K562 (cell line): ENCODE measurements around the gene SLC1A2. TPM values are rescaled to one million over a fixed set of nuclear protein-coding genes. Genes with fewer than 3 reads are reported as not detected.

Experiments used
- ATAC-seq: fragments of 200-7000 bp; cut with Tn5 transposase; 3 replicates; pipeline ENCODE4 v1.9.1; 2020; ENCODE audit warnings: moderate library complexity
- BruUV-seq: library from RNA; stranded (reverse); fragments of 400-500 nt; replicated peaks from 2 replicates; lab custom pipeline; 2021; lab: Mats Ljungman, UMichigan
- CTCF ChIA-PET: fragments of 300-600 bp; formaldehyde crosslinking; extraction: SDS; loops from one replicate; lab custom pipeline; 2021; ENCODE audit warnings: low intra/inter-chr PET ratio; lab: Yijun Ruan, JAX
- POLR2A ChIA-PET: fragments of 300-600, 350-650 bp; sonication (Branson Sonifier 250); formaldehyde crosslinking; extraction: SDS; loops from one replicate; lab custom pipeline; 2021; ENCODE audit warnings: antibody characterized with exemption, inconsistent platforms; lab: Yijun Ruan, JAX
- DNase-seq, 4 experiments: peaks; one replicate each; pipeline versions ENCODE4 v3.0.0 to v3.0.0-alpha.2; 2011 to 2018; ENCODE audit warnings: low spot score in 3 of 4, mixed read lengths in 3 of 4; ENCODE audit errors: extremely low read depth in 1 of 4
- FAIRE-seq: peaks from 2 replicates; lab custom pipeline; 2011; peaks lifted over from hg19 to GRCh38; lab: Jason Lieb, UNC
- H2AFZ ChIP-seq: 2 replicates; pipeline ENCODE4 v1.6.0; 2011; ENCODE audit warnings: low read depth, low read length, control low read depth, inconsistent platforms
- H3K27ac ChIP-seq: fragments of 200-600 bp; 3 replicates; pipeline ENCODE4 v1.8.0; 2011; ENCODE audit warnings: low read depth, mild to moderate bottlenecking, control low read depth, inconsistent platforms, low read length, moderate library complexity, mixed read lengths; ENCODE audit errors: extremely low read depth
- H3K27me3 ChIP-seq, 2 experiments: fragments of 300-600 bp in 1 of 2; 2 replicates in 1 of 2; 3 replicates in 1 of 2; pipeline versions ENCODE4 v1.6.0 to v1.8.0; 2011; ENCODE audit warnings: inconsistent platforms in 2 of 2, low read length in 2 of 2, mild to moderate bottlenecking in 1 of 2, mixed read lengths in 1 of 2, moderate library complexity in 1 of 2; ENCODE audit not compliant: control insufficient read depth in 2 of 2, insufficient read depth in 2 of 2
- H3K36me3 ChIP-seq: fragments of 300-600 bp; 3 replicates; pipeline ENCODE4 v1.8.0; 2011; ENCODE audit warnings: mild to moderate bottlenecking, low read length, inconsistent platforms; ENCODE audit not compliant: control insufficient read depth, insufficient read depth
- H3K4me1 ChIP-seq, 2 experiments: fragments of 200-600 bp in 1 of 2; replicated peaks in 1 of 2; 2 replicates in 1 of 2; 3 replicates in 1 of 2; pipeline versions ENCODE4 v1.5.1 to v1.8.0; 2011; ENCODE audit warnings: inconsistent platforms in 2 of 2, low read length in 2 of 2, mild to moderate bottlenecking in 1 of 2, mixed read lengths in 1 of 2, moderate library complexity in 1 of 2; ENCODE audit not compliant: control insufficient read depth in 2 of 2, insufficient read depth in 2 of 2
- H3K4me2 ChIP-seq: 2 replicates; pipeline ENCODE4 v1.6.1; 2011; ENCODE audit warnings: low read length, control low read depth, inconsistent platforms, mixed read lengths; ENCODE audit not compliant: insufficient read depth
- H3K4me3 ChIP-seq: fragments of 200-600 bp; sonication (generic), shearing (Covaris generic); 2 replicates; pipeline ENCODE4 v1.5.1; 2016; ENCODE audit warnings: control low read depth, inconsistent platforms
- H3K79me2 ChIP-seq: fragments of 200-600 bp; 3 replicates; pipeline ENCODE4 v1.8.0; 2011; ENCODE audit warnings: low read length, inconsistent platforms; ENCODE audit not compliant: control insufficient read depth, insufficient read depth
- H3K9ac ChIP-seq, 2 experiments: 2 replicates each; pipeline versions ENCODE4 v1.6.0 to v1.6.1; 2011; ENCODE audit warnings: low read depth in 2 of 2, low read length in 2 of 2, control low read depth in 1 of 2, inconsistent platforms in 1 of 2, mild to moderate bottlenecking in 1 of 2, mixed read lengths in 1 of 2; ENCODE audit not compliant: insufficient read depth in 1 of 2
- H3K9me1 ChIP-seq: one replicate; pipeline ENCODE4 v1.6.0; 2011; ENCODE audit warnings: inconsistent platforms, mild to moderate bottlenecking, low read length, moderate library complexity; ENCODE audit not compliant: control insufficient read depth, insufficient read depth
- H3K9me3 ChIP-seq: replicated peaks from 2 replicates; pipeline ENCODE4 v1.5.1; 2011; ENCODE audit warnings: low read depth, low read length, inconsistent platforms; ENCODE audit not compliant: control insufficient read depth, insufficient read depth
- H4K20me1 ChIP-seq: replicated peaks from 2 replicates; pipeline ENCODE4 v1.6.1; 2011; ENCODE audit warnings: low read length, inconsistent platforms, mixed read lengths; ENCODE audit not compliant: control insufficient read depth, insufficient read depth
- ATF7 ChIP-seq: fragments of 450-650 bp; IDR thresholded peaks from 2 replicates; pipeline ENCODE4 v1.7.1; 2014; ENCODE audit warnings: mild to moderate bottlenecking, moderate library complexity
- CBX5 ChIP-seq: IDR thresholded peaks from 2 replicates; pipeline ENCODE4 v1.6.1; 2014; ENCODE audit warnings: low read depth, borderline replicate concordance
- CSDE1 ChIP-seq, 2 experiments: fragments of 450-650 bp; IDR thresholded peaks; 2 replicates each; pipeline ENCODE4 v1.6.1; 2016; ENCODE audit warnings: mild to moderate bottlenecking in 1 of 2
- EP300 ChIP-seq: IDR thresholded peaks from 2 replicates; pipeline ENCODE4 v1.6.1; 2012; ENCODE audit warnings: low read length, improper control_type of control experiment
- FOS ChIP-seq: IDR thresholded peaks from 3 replicates; pipeline ENCODE4 v1.6.1; 2011; ENCODE audit not compliant: insufficient read length; ENCODE audit errors: extremely low read depth
- FOXP1 ChIP-seq: sonication (generic); formaldehyde crosslinking; IDR thresholded peaks from 2 replicates; pipeline ENCODE4 v1.8.0; 2022; ENCODE audit warnings: mild to moderate bottlenecking, missing genetic modification reagents
- MED1 ChIP-seq: sonication (generic); formaldehyde crosslinking; IDR thresholded peaks from 2 replicates; pipeline ENCODE4 v1.8.1; 2023; ENCODE audit warnings: missing genetic modification reagents, borderline replicate concordance
- NUFIP1 ChIP-seq: fragments of 450-650 bp; IDR thresholded peaks from 2 replicates; pipeline ENCODE4 v1.6.1; 2018; ENCODE audit not compliant: partially characterized antibody
- RHOXF2B ChIP-seq: fragments of 250-450 bp; sonication (Bioruptor Pico); conservative IDR thresholded peaks from 2 replicates; pipeline ENCODE4 v1.5.1; 2021
- SAFB2 ChIP-seq: fragments of 200-400 bp; formaldehyde crosslinking; IDR thresholded peaks from 2 replicates; pipeline ENCODE4 v1.6.1; 2018; ENCODE audit warnings: borderline replicate concordance, low read length, low read depth, moderate library complexity; ENCODE audit not compliant: severe bottlenecking
- SRSF7 ChIP-seq: fragments of 200-400 bp; formaldehyde crosslinking; optimal IDR thresholded peaks from 2 replicates; pipeline ENCODE3; 2017; ENCODE audit warnings: mild to moderate bottlenecking, low read depth, low read length
- TCF7L2 ChIP-seq: fragments of 150-350 bp; IDR thresholded peaks from 2 replicates; pipeline ENCODE4 v1.6.1; 2016; ENCODE audit warnings: low read depth, mild to moderate bottlenecking, low read length, moderate library complexity
- WHSC1 ChIP-seq: IDR thresholded peaks from one replicate; pipeline ENCODE4 v1.6.1; 2012; ENCODE audit warnings: low read length, control low read depth, inconsistent platforms
- ZNF253 ChIP-seq: fragments of 250-450 bp; sonication (Bioruptor Pico); conservative IDR thresholded peaks from 2 replicates; pipeline ENCODE4 v1.6.1; 2021; ENCODE audit warnings: mild to moderate bottlenecking
- ZNF318 ChIP-seq, 2 experiments: fragments of 450-650 bp; IDR thresholded peaks; 2 replicates each; pipeline ENCODE4 v1.6.1; 2016; ENCODE audit warnings: mild to moderate bottlenecking in 2 of 2, borderline replicate concordance in 1 of 2, low read depth in 1 of 2, moderate library complexity in 1 of 2
- ZNF778 ChIP-seq: fragments of 450-650 bp; formaldehyde crosslinking; IDR thresholded peaks from 2 replicates; pipeline ENCODE4 v1.4.0; 2020; ENCODE audit warnings: mild to moderate bottlenecking, moderate library complexity
- WGBS: fragments of 100-300 bp; shearing (Covaris generic); methylation state at CpG from one replicate; pipeline ENCODE4 v1.1.6; 2016; ENCODE audit warnings: low coverage, mixed read lengths; ENCODE audit not compliant: insufficient coverage; ENCODE audit errors: missing lambda C conversion rate; 5-methylcytosine and 5-hydroxymethylcytosine counted together
- in situ Hi-C: fragments of 300-500 bp; cut with MboI; formaldehyde crosslinking; loops from 4 replicates; pipeline ENCODE4 v1.15.0; 2018; ENCODE audit warnings: inconsistent platforms, mixed read lengths
- intact Hi-C: fragments of 100-400 bp; cut with micrococcal nuclease; formaldehyde crosslinking; loops from 2 replicates; pipeline ENCODE4 v1.14.2; 2022
- polyA plus RNA-seq, 8 experiments: library from polyadenylated mRNA; depleted of rRNA in 4 of 8; stranded (reverse) in 5 of 8; unstranded in 3 of 8; fragments of >200 nt; fragmentation: Nextera tagmentation in 2 of 8; fragmentation: Illumina TruSeq in 1 of 8; extraction: Ambion mirVana in 2 of 8; extraction: Trizol in 1 of 8; gene quantifications; 2 replicates each; pipeline versions ENCODE4 v1.2.1 to v1.2.3, GENCODE V29; 2011 to 2014; ENCODE audit warnings: inconsistent platforms in 1 of 8, missing spikeins in 1 of 8
- total RNA-seq, 7 experiments: library from RNA; depleted of rRNA in 6 of 7; stranded (reverse); fragments of >200 nt in 6 of 7; fragmentation: Illumina TruSeq in 2 of 7; extraction: Trizol in 2 of 7; gene quantifications; 2 replicates each; pipeline versions ENCODE4 v1.2.1 to v1.2.3, GENCODE V29; 2011 to 2021; ENCODE audit warnings: low replicate concordance in 1 of 7

Gene SLC1A2
- total and polyA plus RNA-seq, 9 of the 15 experiments (the other 6 are each of a cell fraction or from before 2014, with no cell fraction given): 0.03 to 0.07 (median 0.04) TPM; not detected in 5

- TF ChIP-seq TCF7L2: no peak
- no peak for TF ChIP-seq WHSC1
Observed at GRCh38 chr11:35316161-35316560, 103.2 kb downstream of the SLC1A2 start (continued).

GRCh38 chr11:35313760-35314153, 105.6 kb downstream of the SLC1A2 start:
- no peaks in the 10 kb centered on the region for H3K9me1 ChIP-seq
- no peak overlapping the region for H3K9ac ChIP-seq
- H3K4me3 ChIP-seq: no peak overlapping the region
- no peak overlapping the region for H3K4me2 ChIP-seq
- WGBS: 0% methylated on average over 1 of the region's 1 CpG
- no peaks in the 10 kb centered on the region for H3K9me3 ChIP-seq
- H3K4me1 ChIP-seq: no peaks in the 10 kb centered on the region
- in situ Hi-C loops: no loop called here
- H3K36me3 ChIP-seq: no peaks in the 10 kb centered on the region
- ChIA-PET POLR2A (interaction anchor here (0.6 kb wide), 1 partner anchor 164 kb away, joined by 3 read pairs; no protein-coding TSS in a partner anchor), CTCF (no interaction called here)
- FAIRE-seq (no peak), ATAC-seq (no peak), DNase-seq (no peak)
- no peak overlapping the region for H3K27ac ChIP-seq
- BruUV-seq: no TSS peak
- H4K20me1 ChIP-seq: no peaks in the 10 kb centered on the region
- intact Hi-C loops: no loop called here
- H2AFZ ChIP-seq: no peak overlapping the region
- no peaks in the 10 kb centered on the region for H3K79me2 ChIP-seq
- H3K27me3 ChIP-seq: peaks cover 2 to 5% of the 10 kb centered on the region in 2 experiments; a peak in 4 of 5 replicates
- no peak for TF ChIP-seq NUFIP1
- TF ChIP-seq SAFB2: no peak
- TF ChIP-seq FOS: no peak
- no peak for TF ChIP-seq CSDE1 (IDR thresholded peaks at IDR 0.05)
- no peak for TF ChIP-seq ATF7
- TF ChIP-seq MED1: no peak
- TF ChIP-seq ZNF318 (IDR thresholded peaks at IDR 0.05; ENCODE audit: borderline replicate concordance in 1 of 2, low read depth in 1 of 2): no peak
- no peak for TF ChIP-seq SRSF7
- no peak for TF ChIP-seq RHOXF2B (CRISPR knock-in tag)
- no peak for TF ChIP-seq FOXP1 (CRISPR knock-in tag)
- TF ChIP-seq CBX5: no peak
- TF ChIP-seq ZNF253: no peak
- no peak for TF ChIP-seq ZNF778 (CRISPR knock-in tag)
- no peak for TF ChIP-seq EP300
